ENCODE results near the gene SPARC.

Gene SPARC

GRCh38 chr5:151721087-151721646 is 34.5 kb upstream of the SPARC start:
- no peak overlapping the region for H3K4me3 ChIP-seq (ENCODE audit: insufficient read depth, low read depth, low read length)
- 70 to 75% methylated on average over 3 of the region's 3 CpGs for WGBS, 2 experiments
- H3K27me3 ChIP-seq (ENCODE audit: control insufficient read depth, insufficient read depth, low read length, poor library complexity, severe bottlenecking) = no peaks in the 10 kb centered on the region
- H3K27ac ChIP-seq (ENCODE audit: insufficient read depth, low read depth, low read length, poor library complexity, severe bottlenecking) = peak overlapping the region; percentile 36
- H3K9me3 ChIP-seq (ENCODE audit: control insufficient read depth, low read length) = no peaks in the 10 kb centered on the region
- H3K4me1 ChIP-seq (ENCODE audit: control insufficient read depth, insufficient read depth, low read length) = peaks cover 4% of the 10 kb centered on the region
- H3K36me3 ChIP-seq (ENCODE audit: control insufficient read depth, insufficient read depth, low read length) = no peaks in the 10 kb centered on the region

- no peak overlapping the region for H3K4me3 ChIP-seq (ENCODE audit: insufficient read depth, low read depth, low read length)
- 86 to 94% methylated on average over 2 of the region's 2 CpGs for WGBS, 2 experiments
- no peaks in the 10 kb centered on the region for H3K36me3 ChIP-seq (ENCODE audit: control insufficient read depth, insufficient read depth, low read length)
- H3K4me1 ChIP-seq (ENCODE audit: control insufficient read depth, insufficient read depth, low read length) = peaks cover 4% of the 10 kb centered on the region
- H3K27ac ChIP-seq (ENCODE audit: insufficient read depth, low read depth, low read length, poor library complexity, severe bottlenecking) = no peak overlapping the region
- no peaks in the 10 kb centered on the region for H3K9me3 ChIP-seq (ENCODE audit: control insufficient read depth, low read length)
- H3K27me3 ChIP-seq (ENCODE audit: control insufficient read depth, insufficient read depth, low read length, poor library complexity, severe bottlenecking) = no peaks in the 10 kb centered on the region
Observed at GRCh38 chr5:151720215-151720614, 33.5 kb upstream of the SPARC start.

GRCh38 chr5:151719228-151720000 is 32.7 kb upstream of the SPARC start:
- H3K4me1 ChIP-seq (ENCODE audit: control insufficient read depth, insufficient read depth, low read length) = peaks cover 4% of the 10 kb centered on the region
- H3K27ac ChIP-seq (ENCODE audit: insufficient read depth, low read depth, low read length, poor library complexity, severe bottlenecking) = no peak overlapping the region
- no peaks in the 10 kb centered on the region for H3K27me3 ChIP-seq (ENCODE audit: control insufficient read depth, insufficient read depth, low read length, poor library complexity, severe bottlenecking)
- WGBS, 2 experiments = 88 to 93% methylated on average over 5 to 6 of the region's 6 CpGs
- no peaks in the 10 kb centered on the region for H3K36me3 ChIP-seq (ENCODE audit: control insufficient read depth, insufficient read depth, low read length)
- H3K9me3 ChIP-seq (ENCODE audit: control insufficient read depth, low read length) = no peaks in the 10 kb centered on the region
- H3K4me3 ChIP-seq (ENCODE audit: insufficient read depth, low read depth, low read length) = no peak overlapping the region

- Histone ChIP-seq H3K27me3 (ENCODE audit: control insufficient read depth, insufficient read depth, low read length, poor library complexity, severe bottlenecking) (no peaks in the 10 kb centered on the region), H3K4me1 (ENCODE audit: control insufficient read depth, insufficient read depth, low read length) (peaks cover 4% of the 10 kb centered on the region), H3K9me3 (ENCODE audit: control insufficient read depth, low read length) (no peaks in the 10 kb centered on the region), H3K4me3 (ENCODE audit: insufficient read depth, low read depth, low read length) (no peak overlapping the region), H3K27ac (ENCODE audit: insufficient read depth, low read depth, low read length, poor library complexity, severe bottlenecking) (no peak overlapping the region), H3K36me3 (ENCODE audit: control insufficient read depth, insufficient read depth, low read length) (no peaks in the 10 kb centered on the region)
- 84 to 85% methylated on average over 3 of the region's 3 CpGs for WGBS, 2 experiments
Observed at GRCh38 chr5:151718646-151719045, 31.9 kb upstream of the SPARC start.

GRCh38 chr5:151718153-151718552 is 31.4 kb upstream of the SPARC start:
- Histone ChIP-seq H3K27ac (ENCODE audit: insufficient read depth, low read depth, low read length, poor library complexity, severe bottlenecking) (no peak overlapping the region), H3K9me3 (ENCODE audit: control insufficient read depth, low read length) (no peaks in the 10 kb centered on the region), H3K27me3 (ENCODE audit: control insufficient read depth, insufficient read depth, low read length, poor library complexity, severe bottlenecking) (no peaks in the 10 kb centered on the region), H3K4me1 (ENCODE audit: control insufficient read depth, insufficient read depth, low read length) (peaks cover 4% of the 10 kb centered on the region), H3K4me3 (ENCODE audit: insufficient read depth, low read depth, low read length) (no peak overlapping the region), H3K36me3 (ENCODE audit: control insufficient read depth, insufficient read depth, low read length) (no peaks in the 10 kb centered on the region)
- 91 to 95% methylated on average over 2 of the region's 2 CpGs for WGBS, 2 experiments

GRCh38 chr5:151717416-151717815 is 30.7 kb upstream of the SPARC start:
- 57 to 60% methylated on average over 3 of the region's 3 CpGs for WGBS, 2 experiments
- H3K4me1 ChIP-seq (ENCODE audit: control insufficient read depth, insufficient read depth, low read length) = peaks cover 4% of the 10 kb centered on the region
- H3K4me3 ChIP-seq (ENCODE audit: insufficient read depth, low read depth, low read length) = no peak overlapping the region
- H3K27me3 ChIP-seq (ENCODE audit: control insufficient read depth, insufficient read depth, low read length, poor library complexity, severe bottlenecking) = no peaks in the 10 kb centered on the region
- no peaks in the 10 kb centered on the region for H3K36me3 ChIP-seq (ENCODE audit: control insufficient read depth, insufficient read depth, low read length)
- no peak overlapping the region for H3K27ac ChIP-seq (ENCODE audit: insufficient read depth, low read depth, low read length, poor library complexity, severe bottlenecking)
- no peaks in the 10 kb centered on the region for H3K9me3 ChIP-seq (ENCODE audit: control insufficient read depth, low read length)

GRCh38 chr5:151709109-151709735 is 22.5 kb upstream of the SPARC start:
- Histone ChIP-seq H3K27ac (ENCODE audit: insufficient read depth, low read depth, low read length, poor library complexity, severe bottlenecking) (no peak overlapping the region), H3K4me3 (ENCODE audit: insufficient read depth, low read depth, low read length) (no peak overlapping the region), H3K9me3 (ENCODE audit: control insufficient read depth, low read length) (no peaks in the 10 kb centered on the region), H3K36me3 (ENCODE audit: control insufficient read depth, insufficient read depth, low read length) (no peaks in the 10 kb centered on the region), H3K4me1 (ENCODE audit: control insufficient read depth, insufficient read depth, low read length) (no peaks in the 10 kb centered on the region), H3K27me3 (ENCODE audit: control insufficient read depth, insufficient read depth, low read length, poor library complexity, severe bottlenecking) (no peaks in the 10 kb centered on the region)
- 84 to 86% methylated on average over 13 of the region's 13 CpGs for WGBS, 2 experiments

GRCh38 chr5:151708126-151708525 is 21.4 kb upstream of the SPARC start:
- Histone ChIP-seq H3K36me3 (ENCODE audit: control insufficient read depth, insufficient read depth, low read length) (no peaks in the 10 kb centered on the region), H3K4me1 (ENCODE audit: control insufficient read depth, insufficient read depth, low read length) (no peaks in the 10 kb centered on the region), H3K4me3 (ENCODE audit: insufficient read depth, low read depth, low read length) (no peak overlapping the region), H3K27ac (ENCODE audit: insufficient read depth, low read depth, low read length, poor library complexity, severe bottlenecking) (no peak overlapping the region), H3K9me3 (ENCODE audit: control insufficient read depth, low read length) (no peaks in the 10 kb centered on the region), H3K27me3 (ENCODE audit: control insufficient read depth, insufficient read depth, low read length, poor library complexity, severe bottlenecking) (no peaks in the 10 kb centered on the region)

- no peak overlapping the region for H3K4me3 ChIP-seq (ENCODE audit: insufficient read depth, low read depth, low read length)
- WGBS, 2 experiments = 45 to 60% methylated on average over 2 of the region's 2 CpGs
- no peaks in the 10 kb centered on the region for H3K27me3 ChIP-seq (ENCODE audit: control insufficient read depth, insufficient read depth, low read length, poor library complexity, severe bottlenecking)
- H3K9me3 ChIP-seq (ENCODE audit: control insufficient read depth, low read length) = no peaks in the 10 kb centered on the region
- H3K27ac ChIP-seq (ENCODE audit: insufficient read depth, low read depth, low read length, poor library complexity, severe bottlenecking) = no peak overlapping the region
- H3K36me3 ChIP-seq (ENCODE audit: control insufficient read depth, insufficient read depth, low read length) = no peaks in the 10 kb centered on the region
- no peaks in the 10 kb centered on the region for H3K4me1 ChIP-seq (ENCODE audit: control insufficient read depth, insufficient read depth, low read length)
Observed at GRCh38 chr5:151707567-151707966, 20.9 kb upstream of the SPARC start.

- Histone ChIP-seq H3K9me3 (ENCODE audit: control insufficient read depth, low read length) (no peaks in the 10 kb centered on the region), H3K4me3 (ENCODE audit: insufficient read depth, low read depth, low read length) (no peak overlapping the region), H3K4me1 (ENCODE audit: control insufficient read depth, insufficient read depth, low read length) (no peaks in the 10 kb centered on the region), H3K27ac (ENCODE audit: insufficient read depth, low read depth, low read length, poor library complexity, severe bottlenecking) (no peak overlapping the region), H3K36me3 (ENCODE audit: control insufficient read depth, insufficient read depth, low read length) (no peaks in the 10 kb centered on the region), H3K27me3 (ENCODE audit: control insufficient read depth, insufficient read depth, low read length, poor library complexity, severe bottlenecking) (no peaks in the 10 kb centered on the region)
Observed at GRCh38 chr5:151706906-151707305, 20.2 kb upstream of the SPARC start.
